Suppressor macrophage treated with lipopolysaccharide for 1 hour (primary cell): Measurements from ENCODE around the gene GALNT18.

Experiments
- DNase-seq, 3 donors: peaks; one replicate each; pipeline ENCODE4 v3.0.0-alpha.2; 2020 to 2022

GALNT18 gene

GRCh38 chr11:11584937-11585336, 36.9 kb downstream of the GALNT18 start:
- DNase-seq, result no peak

DNA sequence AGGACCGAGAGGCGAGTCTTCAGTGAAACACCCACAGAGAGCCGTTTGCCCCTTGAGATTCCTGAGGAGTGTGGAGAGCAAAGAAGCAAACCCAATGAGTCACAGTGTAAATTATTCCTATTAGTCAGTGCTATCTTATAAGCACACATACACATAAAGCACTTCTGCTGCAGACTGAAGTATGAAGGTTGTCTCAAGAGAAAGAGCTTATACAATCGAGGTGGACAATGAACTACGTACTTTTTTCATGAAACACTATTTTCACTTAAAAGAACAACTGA, 37.3 kb downstream of the GALNT18 start:
- DNase-seq, result no peak

- no peak for DNase-seq
These were observed 37.8 kb downstream of the GALNT18 start for GRCh38 chr11:11583801-11584529.

DNA sequence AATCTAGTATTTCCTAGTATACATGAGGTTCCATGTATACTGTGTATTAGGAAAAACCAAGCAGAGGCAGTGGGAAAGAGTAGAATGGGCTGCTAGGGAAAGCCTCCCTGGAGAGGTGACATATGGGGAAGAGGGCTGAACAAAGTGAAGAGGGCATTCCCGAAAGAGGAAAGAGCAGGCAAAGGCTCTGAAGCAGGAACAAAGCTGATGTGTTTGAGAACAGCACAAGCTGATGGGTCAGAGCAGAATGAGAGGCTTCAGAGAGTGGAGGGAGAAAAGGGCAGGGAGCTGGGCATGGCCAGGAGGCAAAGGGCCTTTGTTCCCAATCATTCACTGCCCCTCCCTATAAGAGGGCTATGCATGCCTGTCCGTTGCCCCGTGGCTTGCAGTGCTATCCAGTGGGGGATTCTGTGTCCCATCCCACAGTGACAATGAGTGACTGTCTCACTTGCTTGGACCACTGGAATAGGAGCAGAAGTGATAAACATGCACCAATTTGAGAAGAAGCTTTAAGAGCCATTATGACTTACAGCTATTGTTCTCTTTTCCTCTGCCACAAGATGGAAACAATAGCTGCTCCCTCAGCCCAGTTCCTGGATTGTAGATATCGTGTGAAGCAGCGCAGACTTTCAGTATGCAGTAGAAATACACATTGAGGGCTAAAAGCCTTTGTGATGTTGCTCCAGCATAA, 39.6 kb downstream of the GALNT18 start:
- DNase-seq, result no peak

DNA sequence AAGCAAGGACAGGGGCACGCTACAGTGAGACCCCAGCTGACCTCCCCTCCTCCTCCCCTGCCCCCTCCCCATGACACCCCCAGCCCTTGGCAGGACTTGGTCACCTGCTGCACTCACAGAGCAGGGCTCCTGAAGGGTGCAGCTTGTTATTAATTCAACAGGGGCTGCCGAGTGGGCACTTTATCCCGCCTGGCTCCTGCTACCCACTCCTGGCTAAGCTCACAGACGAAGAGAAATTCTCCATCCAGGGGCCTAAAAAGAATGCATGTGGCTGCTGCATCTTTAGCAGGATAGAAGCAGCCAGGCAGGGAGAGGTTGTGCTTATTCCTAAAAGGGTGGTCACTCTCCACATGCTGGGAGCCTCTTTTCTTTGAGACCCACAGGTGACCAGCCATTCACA, 40.3 kb downstream of the GALNT18 start:
- no peak for DNase-seq

DNA sequence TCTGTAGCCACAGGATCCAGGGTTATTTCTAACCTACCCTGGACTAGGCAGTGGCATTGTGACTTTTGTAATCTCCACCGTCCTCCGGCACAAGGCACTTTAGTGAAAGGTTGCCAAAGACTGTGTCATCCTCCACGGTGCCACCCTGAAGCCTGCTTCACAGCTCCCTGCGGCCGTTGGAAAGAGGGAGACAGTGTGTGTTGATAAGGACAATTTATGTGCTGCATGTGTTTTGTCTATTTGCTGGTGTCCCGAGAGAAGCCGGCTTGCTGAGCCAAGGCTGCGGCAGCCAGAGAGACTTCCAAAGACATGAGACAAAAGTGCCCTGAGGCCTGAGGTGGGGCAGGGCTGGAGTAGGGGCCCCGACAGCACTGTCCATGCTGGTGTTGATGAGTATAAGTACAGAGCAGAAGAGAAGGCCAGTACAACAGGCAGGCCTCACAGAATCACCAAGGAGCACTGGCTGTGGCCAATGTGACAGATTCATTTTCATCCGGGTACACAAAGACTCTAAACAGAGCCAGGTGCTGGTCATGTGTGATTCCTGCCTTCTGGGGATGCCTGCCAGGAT, 40.9 kb downstream of the GALNT18 start:
- no peak for DNase-seq

DNA sequence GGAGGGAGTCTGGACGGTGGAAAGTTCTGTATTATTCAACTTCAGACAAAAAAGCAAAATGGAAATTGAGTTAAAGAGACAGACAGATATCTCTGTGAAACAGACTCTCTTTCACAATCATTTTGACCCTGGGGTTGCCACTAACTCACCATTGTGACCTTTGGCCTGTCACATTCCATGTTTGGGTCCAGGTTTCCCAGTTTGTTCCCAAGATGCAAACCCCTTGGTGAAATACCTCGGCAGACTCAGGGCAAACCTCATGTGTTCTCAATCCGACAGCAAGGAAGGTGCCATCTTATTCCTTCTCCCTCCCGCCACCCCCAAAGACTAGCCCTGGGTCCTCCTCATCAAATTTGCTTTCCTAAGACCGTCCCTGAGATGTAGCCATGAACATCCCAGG, 41.8 kb downstream of the GALNT18 start:
- no peak for DNase-seq

DNA sequence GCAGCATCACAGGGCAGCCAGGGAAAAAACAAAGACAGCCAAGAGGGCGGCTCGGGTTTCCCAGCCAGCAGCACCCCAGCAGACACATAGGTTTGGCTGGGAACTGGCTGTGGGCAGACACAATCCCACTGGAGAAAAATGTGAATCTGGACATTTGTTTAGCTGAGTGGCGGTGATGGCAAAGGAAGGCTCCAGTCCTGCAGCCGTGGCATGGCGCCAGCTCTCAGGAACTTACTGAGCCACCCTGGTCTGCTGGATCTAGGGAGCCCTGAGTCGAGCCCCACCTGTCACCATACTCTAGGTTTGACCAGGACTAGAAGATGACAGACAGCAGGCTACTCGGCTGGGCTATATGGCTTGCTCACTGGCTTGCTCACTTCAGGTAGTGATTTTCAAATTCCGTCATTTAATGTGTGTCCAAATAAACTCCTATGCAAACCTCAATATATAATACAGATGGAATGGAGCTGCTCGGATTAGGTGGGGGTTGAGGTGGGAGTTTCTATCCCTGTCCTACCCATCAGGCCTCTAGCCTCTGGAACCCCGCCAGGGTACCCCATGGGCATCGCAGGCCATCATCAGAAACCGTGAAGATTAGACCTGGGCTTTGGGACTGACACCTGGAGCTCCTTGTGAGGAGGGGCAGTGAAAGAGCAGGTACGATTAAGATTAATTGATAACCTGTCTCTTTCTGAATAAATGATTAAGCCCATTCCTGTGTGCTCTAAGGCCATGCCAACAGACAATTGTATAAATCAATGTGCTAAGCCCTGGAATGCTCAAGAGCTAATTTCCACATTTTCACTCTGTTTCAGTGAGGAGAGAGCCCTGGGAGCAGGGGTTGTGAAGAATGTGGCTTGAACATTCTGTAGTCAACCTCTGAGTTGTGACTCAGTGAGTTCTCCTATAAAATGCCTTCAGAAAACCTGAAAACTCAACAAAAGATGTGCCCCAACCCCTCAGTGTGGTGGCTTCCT, 42.5 kb downstream of the GALNT18 start:
- DNase-seq, result no peak

- DNase-seq, result no peak
These were observed 43.6 kb downstream of the GALNT18 start for GRCh38 chr11:11577932-11578911.

DNA sequence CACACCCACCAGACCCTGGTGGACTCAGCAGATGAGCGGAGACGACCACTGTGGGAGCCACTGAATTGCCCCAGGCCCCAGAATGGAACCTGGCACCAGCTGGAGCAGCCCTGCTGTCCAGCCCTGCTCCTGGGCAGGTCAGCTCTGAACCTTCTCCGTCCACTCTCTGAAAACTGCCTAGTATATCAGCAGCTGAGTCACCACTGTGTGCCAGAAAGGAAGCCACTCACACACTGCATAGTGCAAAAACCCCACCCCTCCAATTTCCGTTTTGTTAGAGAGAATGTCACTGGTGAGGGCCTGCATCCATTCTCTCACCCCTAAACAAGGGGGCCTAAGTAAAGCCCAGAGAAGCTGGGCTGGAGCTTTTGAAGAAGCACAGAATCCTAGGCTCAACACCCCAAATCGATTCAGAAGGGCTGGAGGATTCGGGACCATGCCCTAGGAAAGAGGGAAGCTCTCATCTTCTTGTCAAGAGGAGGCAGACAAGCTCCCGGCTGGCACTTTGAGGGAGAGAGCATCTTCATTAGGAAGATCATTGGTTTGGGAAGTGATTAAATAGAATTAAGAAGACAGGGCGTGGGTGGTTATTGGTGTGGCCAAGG, 44.5 kb downstream of the GALNT18 start:
- DNase-seq, result peak in 2 of 3 donors; percentile 13 to 22

- no peak for DNase-seq
These were observed 47.2 kb downstream of the GALNT18 start for GRCh38 chr11:11574373-11575287.

GRCh38 chr11:11572386-11572785, 49.4 kb downstream of the GALNT18 start:
- DNase-seq, result no peak

DNA sequence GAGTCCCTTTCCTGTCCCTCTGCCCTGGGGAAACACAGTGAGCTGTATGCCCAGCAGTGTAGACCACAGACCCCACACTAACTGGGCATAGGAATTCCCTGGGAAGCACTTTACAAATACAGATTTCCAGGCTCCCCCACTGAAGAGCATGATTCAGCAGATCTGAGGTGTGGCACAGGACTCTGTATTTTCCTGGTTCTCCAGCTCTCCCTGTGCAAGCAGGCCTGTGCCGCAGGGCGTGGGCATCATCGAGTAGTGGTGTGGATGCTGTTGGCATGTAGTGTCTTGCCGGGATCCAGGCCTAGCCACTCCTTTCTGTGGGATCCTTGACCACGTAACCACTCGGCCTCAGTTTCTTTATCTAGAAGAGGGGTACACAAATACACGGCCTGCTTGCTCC, 49.9 kb downstream of the GALNT18 start:
- no peak for DNase-seq

- DNase-seq, result no peak
These were observed 51.0 kb downstream of the GALNT18 start for GRCh38 chr11:11570823-11571222.

GRCh38 chr11:11569936-11570491, 51.8 kb downstream of the GALNT18 start:
- DNase-seq, result peak; percentile 59 to 75 (median 63)

GRCh38 chr11:11568651-11569229, 53.1 kb downstream of the GALNT18 start:
- DNase-seq, result peak; percentile 36 to 48 (median 47)

DNA sequence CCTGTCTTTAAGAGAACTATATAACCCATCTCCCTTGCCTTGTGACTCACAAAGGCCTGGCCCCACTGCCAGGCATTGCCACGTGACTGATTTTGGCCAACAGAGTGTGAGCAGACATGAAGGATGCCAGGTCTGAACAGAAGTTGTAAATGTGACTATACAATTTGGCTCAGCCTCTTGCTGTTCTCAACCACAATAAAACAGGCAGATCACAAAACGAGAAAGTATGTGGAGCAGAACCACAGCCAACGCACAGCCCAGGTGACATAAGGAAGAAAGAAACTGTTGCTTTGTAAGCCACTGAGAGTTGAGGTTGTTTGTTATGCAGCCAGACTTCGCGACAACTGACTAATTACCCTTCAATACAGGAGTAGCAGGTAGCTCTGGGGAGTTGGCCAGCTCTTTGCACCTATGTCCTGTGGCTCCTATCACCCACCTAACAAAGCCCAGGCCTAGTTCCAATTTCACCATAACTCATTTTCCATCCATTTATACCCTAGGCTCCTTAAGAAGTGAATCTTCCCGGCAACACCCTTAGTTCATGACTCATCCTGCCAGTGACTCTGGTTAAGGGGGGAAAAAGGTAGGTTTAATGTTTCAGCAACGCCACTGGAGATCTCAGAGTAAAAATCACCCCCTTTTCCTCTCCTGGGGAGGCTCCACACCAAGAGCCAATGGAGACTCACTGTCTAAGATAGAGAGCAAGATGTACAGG, 53.7 kb downstream of the GALNT18 start:
- DNase-seq, result no peak

- DNase-seq, result no peak
These were observed 56.2 kb downstream of the GALNT18 start for GRCh38 chr11:11565636-11566035.
